ENCODE results near the gene FNDC8.

FNDC8 gene

GRCh38 chr17:35076874-35077273, 44.5 kb upstream of the FNDC8 start:
- H3K36me3 ChIP-seq (ENCODE audit: control insufficient read depth, insufficient read depth, low read length): no peaks in the 10 kb centered on the region
- H2AFZ ChIP-seq: no peak overlapping the region
- H3K4me3 ChIP-seq (ENCODE audit: low read depth, low read length): no peak overlapping the region
- H3K9me3 ChIP-seq (ENCODE audit: control insufficient read depth, low read length): no peaks in the 10 kb centered on the region
- no peak for TF ChIP-seq CTCF (IDR thresholded peaks at IDR 0.05)
- H3K27ac ChIP-seq: no peak overlapping the region
- no peak overlapping the region for H3K4me2 ChIP-seq (ENCODE audit: low read length)
- peaks cover 29% of the 10 kb centered on the region for H3K79me2 ChIP-seq
- H3K27me3 ChIP-seq (ENCODE audit: control insufficient read depth, insufficient read depth, low read length): no peaks in the 10 kb centered on the region
- H3K9ac ChIP-seq: no peak overlapping the region
- H3K4me1 ChIP-seq: no peaks in the 10 kb centered on the region

GRCh38 chr17:35079547-35080423, 41.6 kb upstream of the FNDC8 start:
- Histone ChIP-seq H3K27ac (no peak overlapping the region), H3K27me3 (ENCODE audit: control insufficient read depth, insufficient read depth, low read length) (no peaks in the 10 kb centered on the region), H3K4me3 (ENCODE audit: low read depth, low read length) (no peak overlapping the region), H3K79me2 (peaks cover 42% of the 10 kb centered on the region), H3K4me2 (ENCODE audit: low read length) (no peak overlapping the region), H3K4me1 (no peaks in the 10 kb centered on the region), H3K9me3 (ENCODE audit: control insufficient read depth, low read length) (no peaks in the 10 kb centered on the region), H3K9ac (no peak overlapping the region), H3K36me3 (ENCODE audit: control insufficient read depth, insufficient read depth, low read length) (no peaks in the 10 kb centered on the region), H2AFZ (no peak overlapping the region)
- no peak for TF ChIP-seq CTCF (IDR thresholded peaks at IDR 0.05)

GRCh38 chr17:35080536-35080935, 40.9 kb upstream of the FNDC8 start:
- no peaks in the 10 kb centered on the region for H3K9me3 ChIP-seq (ENCODE audit: control insufficient read depth, low read length)
- no peak overlapping the region for H2AFZ ChIP-seq
- no peak overlapping the region for H3K4me3 ChIP-seq (ENCODE audit: low read depth, low read length)
- H3K27me3 ChIP-seq (ENCODE audit: control insufficient read depth, insufficient read depth, low read length): no peaks in the 10 kb centered on the region
- peaks cover 41% of the 10 kb centered on the region for H3K79me2 ChIP-seq
- no peak overlapping the region for H3K27ac ChIP-seq
- H3K4me2 ChIP-seq (ENCODE audit: low read length): no peak overlapping the region
- TF ChIP-seq CTCF (IDR thresholded peaks at IDR 0.05): no peak
- no peaks in the 10 kb centered on the region for H3K4me1 ChIP-seq
- no peaks in the 10 kb centered on the region for H3K36me3 ChIP-seq (ENCODE audit: control insufficient read depth, insufficient read depth, low read length)
- no peak overlapping the region for H3K9ac ChIP-seq

GRCh38 chr17:35081638-35082037, 39.8 kb upstream of the FNDC8 start:
- Histone ChIP-seq H3K27ac (no peak overlapping the region), H3K36me3 (ENCODE audit: control insufficient read depth, insufficient read depth, low read length) (no peaks in the 10 kb centered on the region), H3K4me2 (ENCODE audit: low read length) (no peak overlapping the region), H3K9me3 (ENCODE audit: control insufficient read depth, low read length) (no peaks in the 10 kb centered on the region), H3K9ac (no peak overlapping the region), H3K79me2 (peaks cover 46% of the 10 kb centered on the region), H3K27me3 (ENCODE audit: control insufficient read depth, insufficient read depth, low read length) (no peaks in the 10 kb centered on the region), H3K4me3 (ENCODE audit: low read depth, low read length) (no peak overlapping the region), H2AFZ (no peak overlapping the region), H3K4me1 (no peaks in the 10 kb centered on the region)
- no peak for TF ChIP-seq CTCF (IDR thresholded peaks at IDR 0.05)

All from parathyroid adenoma (tissue), 2 donors.